M059J (cell line): ENCODE results near the gene PRM1. TPM values are rescaled to one million over a fixed set of nuclear protein-coding genes. Genes with fewer than 3 reads are reported as not detected.
A peak's percentile ranks its signal among the peaks of the same experiment; 100 is the strongest.
"Not testable (repeated sequence)": the region's sequence is repeated elsewhere in the genome, so short reads cannot be mapped to it uniquely, and the experiment has no call there.

Experiments
- DNase-seq: peaks from one replicate; pipeline ENCODE4 v3.0.0-alpha.2; 2012; ENCODE audit warnings: low read depth
- total RNA-seq: library from RNA; depleted of rRNA; stranded (reverse); fragments of >200 nt; shearing (Covaris generic); gene quantifications from 2 replicates; pipeline ENCODE4 v1.2.3, GENCODE V29; 2014

The PRM1 gene
- total RNA-seq, 1 experiment from 2014 or later: not detected

DNA sequence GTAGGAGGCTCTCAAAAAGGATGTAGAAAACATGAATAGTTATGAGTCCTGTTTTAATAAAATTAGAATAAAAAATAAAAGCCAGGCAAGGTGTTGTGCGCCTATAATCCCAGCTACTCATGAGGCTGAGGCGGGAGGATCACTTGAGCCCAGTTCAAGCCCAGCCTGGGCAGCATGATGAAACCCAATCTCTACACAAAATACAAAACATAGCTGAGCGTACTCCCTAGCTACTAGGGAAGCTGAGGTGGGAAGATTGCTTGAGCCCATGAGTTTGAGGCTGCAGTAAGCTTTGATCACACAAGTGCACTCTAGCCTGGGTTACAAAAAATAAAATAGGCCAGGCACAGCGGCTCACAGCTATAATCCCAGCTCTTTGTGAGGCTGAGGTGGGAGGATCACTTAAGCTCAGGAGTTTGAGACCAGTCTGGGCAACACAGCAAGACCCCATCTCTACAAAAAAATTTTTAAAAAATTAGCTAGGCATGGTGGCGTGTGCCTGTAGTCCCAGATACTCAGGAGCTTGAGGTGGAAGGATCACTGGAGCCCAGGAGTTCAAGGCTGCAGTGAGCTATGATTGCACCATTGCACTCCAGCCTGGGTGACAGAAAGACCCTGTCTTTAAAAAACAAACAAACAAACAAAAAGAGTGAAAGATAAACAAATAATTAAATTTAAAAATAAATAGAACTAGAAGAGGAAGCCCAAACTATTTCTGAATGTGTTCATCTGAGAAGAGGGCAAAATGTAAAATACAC is 17.2 kb upstream of the PRM1 start:
- no peak for DNase-seq

DNA sequence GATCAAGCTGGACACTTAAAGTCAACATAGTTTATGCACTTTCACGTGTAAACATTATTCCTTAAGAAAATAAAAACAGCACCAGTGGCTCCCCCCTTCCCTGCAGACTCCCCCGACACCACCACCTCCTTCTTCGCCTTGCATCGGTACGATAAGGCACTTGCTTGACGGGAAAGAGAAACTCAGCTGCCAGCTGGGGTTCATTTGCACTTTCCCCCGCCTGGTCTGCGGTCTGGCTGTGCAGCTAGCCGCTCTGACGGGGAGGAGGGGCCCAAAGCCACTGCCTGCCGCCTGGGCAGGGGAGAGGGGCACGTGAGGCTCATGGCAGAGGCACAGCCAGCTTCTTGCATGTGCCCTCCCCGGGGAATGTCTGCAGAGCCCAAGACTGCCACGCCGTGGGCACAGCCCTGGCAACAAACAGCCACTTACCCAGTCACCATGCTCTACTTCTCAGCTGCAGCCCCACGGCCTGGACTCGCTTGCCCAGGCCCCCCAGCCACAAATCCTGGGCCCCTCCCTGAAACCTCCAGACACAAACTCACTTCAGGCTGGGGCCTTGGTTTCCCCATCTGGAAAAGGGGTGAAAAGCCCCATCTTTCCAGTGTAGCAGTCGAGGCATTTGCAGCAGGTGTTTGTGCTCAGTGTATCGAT is 16.5 kb upstream of the PRM1 start:
- DNase-seq: peak; percentile 86

DNA sequence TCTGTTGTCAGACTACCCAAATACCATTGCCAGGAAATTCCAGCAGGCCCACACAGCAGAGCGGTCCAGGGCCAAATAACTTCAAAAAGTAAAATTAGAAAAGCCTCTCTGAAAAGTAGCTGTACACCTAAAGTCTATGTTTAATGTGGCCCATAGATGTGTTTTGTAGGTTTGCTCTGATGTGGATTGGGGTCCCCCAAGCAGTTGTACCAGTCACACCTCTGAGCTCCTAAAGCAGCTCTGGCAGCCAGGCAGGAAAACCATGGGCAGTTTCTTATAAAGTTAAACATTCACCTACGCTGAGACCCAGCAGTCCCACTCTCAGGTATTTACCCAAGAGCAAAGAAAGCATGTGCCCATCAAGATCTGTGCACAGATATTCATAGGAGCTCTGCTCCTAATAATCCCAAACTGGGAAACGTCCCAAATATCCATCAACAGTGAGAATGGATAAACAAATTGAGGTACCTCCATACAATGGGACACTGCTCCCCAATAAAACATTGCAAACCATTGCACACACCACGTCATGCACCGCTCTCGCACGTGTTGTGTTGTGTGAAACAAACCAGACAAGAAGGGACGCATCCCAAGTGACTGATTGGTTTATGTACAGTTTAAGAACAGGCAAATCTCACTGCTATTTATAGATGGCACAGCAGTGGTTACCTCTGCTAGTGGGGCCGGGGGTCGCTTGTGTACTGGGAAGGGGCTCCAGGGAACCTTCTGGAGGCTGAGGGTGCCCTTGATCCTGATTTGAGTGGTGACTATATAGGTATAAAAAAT is 15.8 kb upstream of the PRM1 start:
- DNase-seq: no peak

DNA sequence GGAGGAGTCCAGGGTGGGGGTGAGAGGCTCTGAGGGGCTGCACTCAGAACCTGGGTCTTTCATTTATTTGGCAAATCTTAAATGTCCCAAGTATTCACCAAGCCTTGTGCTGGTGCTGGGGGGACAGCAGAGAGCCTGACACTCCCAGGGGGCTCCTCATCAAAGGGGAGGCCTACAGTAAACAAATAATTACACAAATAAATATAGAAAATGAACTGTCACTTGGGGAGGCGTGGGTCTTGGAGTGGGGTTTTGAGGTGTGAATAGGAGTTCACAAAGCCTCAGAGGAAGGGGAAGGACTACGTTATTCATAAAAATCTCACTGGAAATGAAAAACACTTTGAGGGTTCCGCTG is 15.2 kb upstream of the PRM1 start:
- no peak for DNase-seq

DNA sequence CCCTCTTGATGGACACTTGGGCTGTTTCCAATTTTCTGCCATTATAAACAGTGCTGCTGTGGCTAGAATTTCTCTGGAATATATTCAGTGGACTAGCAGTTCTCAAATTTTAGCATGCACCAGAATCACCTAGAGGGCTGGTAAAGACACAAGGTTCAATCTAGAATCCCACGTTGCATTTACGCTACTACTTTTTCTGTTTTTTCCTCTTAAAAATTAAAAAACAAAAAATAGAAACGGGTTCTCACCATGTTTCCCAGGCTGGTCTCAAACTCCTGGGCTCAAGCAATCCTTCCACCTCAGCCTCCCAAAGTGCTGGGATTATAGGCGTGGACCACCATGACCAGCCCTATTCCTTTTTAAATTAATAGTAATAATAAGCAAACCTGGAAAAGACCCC is 14.5 kb upstream of the PRM1 start:
- peak; percentile 16 for DNase-seq

DNA sequence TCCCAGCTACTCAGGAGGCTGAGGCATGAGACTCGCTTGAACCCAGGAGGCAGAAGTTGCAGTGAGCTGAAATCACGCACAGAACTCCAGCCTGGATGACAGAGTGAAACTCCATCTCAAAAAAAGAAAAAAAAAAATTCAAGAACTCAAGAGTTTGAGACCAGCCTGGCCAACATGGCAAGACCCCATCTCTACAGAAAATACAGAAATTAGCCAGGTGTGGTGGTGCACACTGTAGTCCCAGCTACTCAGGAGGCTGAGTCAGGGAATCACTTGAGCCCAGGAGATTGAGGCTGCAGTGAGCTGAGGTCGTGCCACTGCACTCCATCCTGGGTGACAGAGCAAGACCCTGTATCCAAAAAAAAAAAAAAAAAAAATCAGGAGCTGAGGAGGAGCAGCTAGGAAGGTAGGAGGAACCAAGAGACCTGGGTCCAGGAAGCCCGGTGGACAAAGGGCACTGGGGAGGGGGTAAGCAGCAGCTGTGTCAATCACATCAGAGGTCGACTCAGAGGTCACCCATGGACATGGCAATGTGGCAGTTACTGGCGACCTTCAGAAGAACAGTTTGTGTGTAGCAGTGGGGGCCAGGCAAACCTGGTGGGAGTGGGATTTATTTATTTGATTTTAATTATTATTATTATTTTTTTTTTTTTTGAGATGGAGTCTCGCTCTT is 11.1 kb upstream of the PRM1 start:
- DNase-seq: no peak

DNA sequence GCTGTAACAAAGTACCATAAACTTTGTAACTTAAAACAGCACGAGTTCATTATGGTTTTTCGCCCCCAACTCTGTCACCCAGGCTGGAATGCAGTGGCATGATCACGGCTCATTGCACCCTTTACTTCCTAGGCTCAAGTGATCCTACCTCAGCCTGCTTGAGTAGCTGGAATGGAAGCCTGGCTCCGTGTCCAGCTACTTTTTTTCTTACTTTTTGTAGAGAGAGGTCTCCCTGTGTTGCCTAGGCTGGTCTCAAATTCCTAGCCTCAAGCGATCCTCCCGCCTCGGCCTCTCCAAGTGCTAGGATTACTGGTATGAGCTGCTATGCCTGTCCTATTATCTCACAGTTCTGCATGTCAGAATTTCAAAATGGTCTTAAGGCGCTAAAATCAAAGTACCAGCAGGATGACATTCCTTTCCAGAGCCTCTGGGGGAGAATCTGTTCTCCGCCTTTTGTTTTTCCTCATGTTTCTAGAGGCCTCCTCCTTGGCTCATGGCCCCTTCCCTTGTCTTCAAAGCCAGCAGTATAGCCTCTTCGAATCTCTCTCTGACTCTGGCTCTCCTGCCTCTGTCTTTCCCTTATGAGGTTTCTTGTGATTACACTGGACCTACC is 10.1 kb upstream of the PRM1 start:
- no peak for DNase-seq

DNA sequence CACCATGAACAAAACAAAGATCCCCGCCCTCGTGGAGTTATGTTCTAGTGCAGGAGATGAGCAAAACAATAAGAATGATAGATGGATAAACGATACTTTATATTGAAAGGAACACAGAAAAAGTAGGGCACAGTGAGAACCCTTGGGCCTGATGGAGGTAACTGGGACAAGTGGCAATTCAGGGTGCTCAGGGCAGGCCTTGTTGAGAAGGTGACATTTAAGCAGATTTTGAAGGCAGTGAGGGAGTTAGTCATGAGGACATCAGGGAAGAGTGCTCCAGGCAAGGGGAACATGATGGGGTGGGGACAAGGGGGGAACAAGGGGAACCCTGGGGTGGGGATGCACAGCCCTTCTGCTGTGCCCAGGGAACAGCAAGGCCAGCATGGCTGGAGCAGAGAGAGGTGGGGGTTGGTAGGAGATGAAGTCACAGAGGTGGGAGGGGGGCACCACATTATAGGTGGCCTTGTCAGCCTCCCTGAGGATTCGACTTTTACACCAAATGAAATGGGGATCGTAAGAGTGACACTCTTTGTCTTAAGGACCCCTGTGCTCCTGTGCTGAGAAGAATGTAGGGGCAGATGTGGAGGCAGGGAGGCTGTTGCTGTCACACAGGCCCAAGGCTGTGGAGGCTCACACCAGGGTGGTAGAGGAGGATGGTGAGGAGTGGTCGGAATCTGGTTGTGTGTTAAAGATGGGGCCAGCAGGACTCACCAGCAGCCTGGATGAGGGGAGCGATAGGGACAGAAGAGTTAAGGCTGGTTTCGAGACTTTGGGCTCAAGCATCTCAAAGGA is 9.2 kb upstream of the PRM1 start:
- DNase-seq: no peak

DNA sequence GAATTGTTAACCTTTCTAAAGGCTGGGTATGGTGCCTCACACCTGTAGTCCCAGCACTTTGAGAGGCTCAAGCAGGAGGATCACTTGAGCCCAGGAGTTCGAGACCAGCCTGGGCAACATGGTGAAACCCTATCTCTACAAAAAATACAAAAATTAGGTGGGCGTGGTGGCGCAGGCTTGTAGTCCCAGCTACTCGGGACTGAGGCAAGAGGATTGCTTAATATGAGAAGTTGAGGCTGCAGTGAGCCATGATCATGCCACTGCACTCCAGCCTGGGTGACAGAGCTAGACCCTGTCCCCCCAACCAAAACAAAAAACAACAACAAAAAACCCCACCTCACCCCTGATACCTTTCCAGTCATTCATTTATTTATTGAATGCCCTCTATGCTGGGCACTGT is 8.6 kb upstream of the PRM1 start:
- not testable (repeated sequence) for DNase-seq

DNA sequence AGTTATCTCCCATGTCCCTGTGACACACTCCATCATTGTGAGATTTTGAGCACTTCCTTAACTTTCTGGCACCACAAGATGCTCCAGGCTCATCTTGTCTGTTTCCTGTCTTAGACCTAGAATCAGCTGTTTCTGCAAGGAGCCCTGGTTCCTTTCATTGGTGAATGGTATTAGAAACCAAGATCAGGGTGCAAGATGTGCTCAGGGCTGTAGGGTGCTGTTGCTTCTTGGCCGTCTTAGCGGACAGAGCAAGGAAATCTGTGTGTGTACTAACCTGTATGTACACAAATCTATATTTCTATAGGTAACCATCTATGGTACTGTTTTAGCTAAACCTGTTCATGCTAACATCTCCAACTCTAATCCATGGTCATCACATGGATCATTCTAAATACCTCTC is 8.1 kb upstream of the PRM1 start:
- DNase-seq: no peak

DNA sequence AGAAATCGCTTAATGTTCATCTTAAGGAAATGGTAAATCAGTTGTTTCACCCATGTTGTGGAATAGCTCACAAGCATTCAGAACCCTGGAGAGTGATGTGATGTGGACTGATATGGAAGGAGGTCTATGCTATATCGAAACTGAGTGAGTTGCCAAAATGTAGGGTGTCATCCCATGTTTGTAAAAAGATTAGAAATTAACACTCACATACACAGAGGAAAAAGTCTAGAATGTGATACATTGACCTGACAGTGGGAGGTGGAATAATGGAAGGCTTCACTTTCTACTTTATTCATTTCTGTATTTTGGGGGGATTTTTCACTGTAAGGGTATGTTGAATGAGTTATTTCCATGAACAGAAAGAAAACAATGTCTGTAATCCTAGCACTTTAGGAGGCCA is 4.7 kb upstream of the PRM1 start:
- no peak for DNase-seq

DNA sequence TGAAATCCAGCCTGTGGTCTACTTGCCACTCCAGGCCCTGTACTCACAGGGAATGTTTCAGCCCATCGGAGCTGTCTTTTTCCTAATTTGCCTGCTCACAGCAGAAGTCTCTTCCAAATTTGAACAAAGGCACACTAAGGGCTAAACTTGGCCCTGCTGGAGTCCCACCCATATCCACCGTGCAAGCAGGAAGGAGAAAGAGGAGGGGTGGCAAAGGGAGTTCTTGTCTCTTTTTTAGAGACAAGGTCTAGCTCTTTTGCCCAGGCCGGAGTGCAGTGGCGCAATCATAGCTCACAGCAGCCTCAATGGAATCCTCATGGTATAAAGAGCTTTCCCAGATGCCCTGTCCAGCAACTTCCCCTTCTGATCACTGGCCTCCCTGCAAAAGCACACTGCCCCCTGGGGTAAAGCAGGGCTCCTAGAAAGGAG is 2.7 kb upstream of the PRM1 start:
- no peak for DNase-seq

DNA sequence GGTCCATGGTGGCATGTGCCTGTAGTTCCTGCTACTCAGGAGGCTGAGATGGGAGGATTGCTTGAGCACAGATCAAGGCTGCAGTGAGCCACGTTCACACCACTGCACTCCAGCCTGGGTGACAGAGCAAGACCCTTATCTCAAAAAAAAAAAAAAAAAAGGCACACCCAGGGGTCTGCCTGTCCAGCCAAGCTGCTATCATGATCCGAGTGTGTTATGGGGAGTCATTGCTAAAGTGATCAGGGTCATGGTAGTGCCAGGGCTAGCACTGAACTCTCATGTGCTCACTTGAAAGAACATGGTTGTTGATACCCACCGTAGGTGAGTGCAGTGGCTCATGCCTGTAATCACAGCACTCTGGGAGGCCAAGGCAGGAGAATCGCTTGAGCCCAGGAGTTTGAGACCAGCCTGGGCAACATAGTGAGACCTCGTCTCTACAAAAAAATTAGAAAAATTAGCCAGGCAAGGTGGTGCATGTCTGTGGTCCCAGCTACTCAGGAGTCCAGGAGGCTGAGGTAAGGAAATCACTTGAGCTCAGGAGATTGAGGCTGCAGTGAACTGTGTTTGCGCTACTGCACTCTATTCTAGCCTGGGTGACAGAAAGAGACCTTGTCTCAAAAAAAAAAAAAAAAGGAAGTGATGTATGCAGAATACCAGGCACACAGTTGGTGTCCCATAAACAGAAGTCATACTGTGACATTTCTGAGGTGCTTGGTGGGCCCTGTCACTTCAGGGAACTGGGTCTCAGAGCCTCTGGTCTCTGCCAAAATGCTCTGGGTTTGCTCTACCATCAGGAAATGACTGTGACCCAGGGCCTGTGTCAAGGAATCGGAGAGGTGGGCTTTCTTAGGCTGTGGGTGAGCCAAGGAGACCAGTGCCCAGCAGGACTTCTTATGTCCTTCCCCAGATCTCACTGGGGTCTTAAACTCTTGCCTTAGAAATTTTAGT is 2.2 kb downstream of the PRM1 start:
- DNase-seq: no peak

DNA sequence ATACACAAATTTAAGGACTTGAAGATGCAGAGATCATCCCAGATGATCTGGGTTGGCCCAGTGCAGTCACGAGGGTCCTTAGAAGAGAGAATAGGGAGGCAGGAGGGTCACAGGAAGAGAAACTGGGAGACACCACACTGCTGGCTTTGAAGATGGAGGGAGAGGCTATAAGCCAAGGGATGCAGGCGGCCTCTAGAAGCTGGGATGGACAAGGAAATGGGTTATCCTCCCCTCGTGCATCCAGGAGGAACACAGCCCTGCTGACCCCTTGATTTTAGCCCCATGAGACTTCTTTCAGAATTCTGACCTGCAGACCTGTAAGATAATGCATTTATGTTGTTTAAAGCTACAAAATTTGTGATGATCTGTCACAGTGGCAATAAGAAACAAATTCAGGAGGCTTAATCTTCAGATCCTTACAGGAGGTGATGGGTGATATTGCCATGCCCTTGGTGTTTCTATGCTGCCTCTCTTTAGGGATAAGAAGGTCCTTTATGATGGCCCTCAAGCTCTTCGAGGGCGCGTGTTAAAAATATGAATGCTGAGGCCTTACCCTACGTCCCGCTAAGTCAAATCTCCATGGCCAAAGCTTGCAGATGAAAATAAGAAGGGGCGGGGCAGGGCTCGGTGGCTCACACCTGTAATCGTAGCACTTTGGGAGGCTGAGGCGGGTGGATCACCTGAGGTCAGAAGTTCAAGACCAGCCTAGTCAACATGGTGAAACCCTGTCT is 3.4 kb downstream of the PRM1 start:
- DNase-seq: no peak

DNA sequence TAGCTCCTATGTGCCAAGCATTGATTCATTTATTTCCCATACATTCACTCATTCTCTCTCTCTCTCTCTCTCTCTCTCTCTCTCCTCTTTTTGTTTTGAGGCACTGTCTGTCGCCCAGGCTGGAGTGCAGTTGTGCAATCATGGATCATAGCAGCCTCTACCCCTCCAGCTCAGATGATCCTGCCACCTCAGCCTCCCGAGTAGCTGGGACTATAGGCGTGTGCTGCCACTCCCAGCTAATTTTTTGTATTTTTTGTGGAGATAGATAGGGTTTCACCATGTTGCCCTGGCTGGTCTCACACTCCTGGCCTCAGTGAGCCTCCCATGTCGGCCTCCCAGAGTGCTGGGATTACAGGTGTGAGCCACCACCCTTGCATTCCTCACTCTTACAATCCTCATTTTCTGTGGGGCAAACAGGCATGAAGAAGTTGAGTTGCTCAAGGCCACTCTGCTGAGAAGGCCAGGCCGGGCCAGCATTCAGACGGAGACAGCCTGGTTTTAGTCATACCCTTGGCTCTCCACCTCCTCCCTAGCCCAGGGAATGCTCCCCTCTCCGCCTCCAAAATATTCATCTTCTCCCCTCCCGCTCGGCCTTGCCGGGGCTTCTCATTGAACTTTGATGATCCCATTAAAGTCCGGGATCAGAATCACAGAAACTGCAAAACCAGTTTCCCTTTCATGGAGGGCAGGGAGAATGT is 4.1 kb downstream of the PRM1 start:
- DNase-seq: no peak

DNA sequence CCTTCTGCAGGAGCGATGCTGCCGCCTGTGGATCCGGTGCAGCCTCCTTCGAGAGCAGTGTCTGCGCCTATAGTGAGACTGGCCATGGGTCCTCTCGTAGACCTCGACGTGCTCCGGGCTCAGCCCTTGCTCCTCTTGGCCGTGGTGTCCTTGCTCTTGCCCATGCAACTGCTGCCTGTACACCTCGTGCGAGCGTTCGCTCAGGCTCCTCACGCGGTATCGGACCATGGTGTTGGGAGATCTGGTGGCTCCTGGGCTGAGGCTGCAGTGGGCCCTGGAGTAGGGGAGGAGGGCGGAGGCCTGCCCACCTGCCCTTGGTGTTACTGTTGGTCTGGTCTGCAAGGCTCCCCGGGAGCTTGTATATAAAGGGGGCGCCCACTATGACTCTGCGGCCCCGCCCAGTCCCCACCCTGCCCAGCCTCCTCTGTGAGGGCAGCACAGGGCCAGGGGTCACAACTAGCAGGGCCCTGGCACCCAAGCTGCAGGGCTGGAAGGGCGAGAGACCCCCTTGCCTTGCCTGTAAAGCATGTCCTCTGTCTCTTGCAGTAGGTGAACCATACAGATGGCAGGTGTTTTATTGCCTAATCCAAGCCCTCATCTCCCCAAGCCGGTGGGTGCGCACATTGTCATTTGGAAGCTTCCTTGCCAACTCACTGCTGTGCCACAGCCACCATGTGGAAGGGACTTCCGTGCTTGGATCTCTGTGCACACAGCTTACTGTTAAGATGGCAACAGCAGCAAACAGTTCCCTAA is 4.8 kb downstream of the PRM1 start, which contains the start of gene PRM2:
PRM2 (minus strand) TSS at position 338 of the 753 bp plus-strand sequence; CDS start at position 228, 110 bp downstream.
- DNase-seq: no peak

DNA sequence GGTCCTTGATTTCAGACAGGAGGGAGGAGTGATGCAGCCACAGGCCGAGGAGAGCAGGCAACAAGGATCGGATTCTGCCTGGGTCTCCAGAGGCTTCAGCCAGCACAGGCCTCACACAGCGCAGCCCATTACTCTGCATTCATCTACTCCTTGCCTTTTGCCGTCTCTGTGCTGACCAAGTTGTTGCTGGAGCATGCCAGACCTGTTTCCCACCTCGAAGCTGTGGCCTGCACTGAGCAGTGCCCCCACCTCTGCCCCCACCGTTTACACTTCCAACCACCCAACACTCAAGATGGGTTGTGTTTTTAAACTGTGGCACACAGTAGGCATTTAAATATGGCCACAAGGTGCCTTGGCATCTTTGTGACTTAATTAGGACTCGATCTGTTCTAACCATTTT is 6.2 kb downstream of the PRM1 start:
- DNase-seq: no peak
